Dendritic cell treated with granulocyte-macrophage colony-stimulating factor and Interleukin-4, amounts not matched to agents 40 ng/mL and 50 ng/mL, for 4 days (primary cell): Measurements from ENCODE around the gene MRTFB.

Source experiments
- H3K27ac Mint-ChIP-seq: one replicate; pipeline ENCODE4 v1.8.0; 2022; ENCODE audit warnings: mild to moderate bottlenecking, mixed read lengths
- H3K27me3 Mint-ChIP-seq: one replicate; pipeline ENCODE4 v1.8.0; 2022; ENCODE audit warnings: mild to moderate bottlenecking, mixed read lengths
- H3K36me3 Mint-ChIP-seq: one replicate; pipeline ENCODE4 v1.8.0; 2022; ENCODE audit warnings: low read depth, mixed read lengths
- H3K4me1 Mint-ChIP-seq: one replicate; pipeline ENCODE4 v1.8.0; 2022; ENCODE audit warnings: low read depth, mixed read lengths
- H3K4me3 Mint-ChIP-seq: one replicate; pipeline ENCODE4 v1.8.0; 2022; ENCODE audit warnings: mild to moderate bottlenecking, moderate library complexity, mixed read lengths
- H3K9me3 Mint-ChIP-seq: one replicate; pipeline ENCODE4 v1.8.0; 2022; ENCODE audit warnings: mixed read lengths
- intact Hi-C: fragments of 100-400 bp; cut with micrococcal nuclease; formaldehyde crosslinking; loops from one replicate; pipeline ENCODE4 v1.15.0; 2022

MRTFB gene

DNA sequence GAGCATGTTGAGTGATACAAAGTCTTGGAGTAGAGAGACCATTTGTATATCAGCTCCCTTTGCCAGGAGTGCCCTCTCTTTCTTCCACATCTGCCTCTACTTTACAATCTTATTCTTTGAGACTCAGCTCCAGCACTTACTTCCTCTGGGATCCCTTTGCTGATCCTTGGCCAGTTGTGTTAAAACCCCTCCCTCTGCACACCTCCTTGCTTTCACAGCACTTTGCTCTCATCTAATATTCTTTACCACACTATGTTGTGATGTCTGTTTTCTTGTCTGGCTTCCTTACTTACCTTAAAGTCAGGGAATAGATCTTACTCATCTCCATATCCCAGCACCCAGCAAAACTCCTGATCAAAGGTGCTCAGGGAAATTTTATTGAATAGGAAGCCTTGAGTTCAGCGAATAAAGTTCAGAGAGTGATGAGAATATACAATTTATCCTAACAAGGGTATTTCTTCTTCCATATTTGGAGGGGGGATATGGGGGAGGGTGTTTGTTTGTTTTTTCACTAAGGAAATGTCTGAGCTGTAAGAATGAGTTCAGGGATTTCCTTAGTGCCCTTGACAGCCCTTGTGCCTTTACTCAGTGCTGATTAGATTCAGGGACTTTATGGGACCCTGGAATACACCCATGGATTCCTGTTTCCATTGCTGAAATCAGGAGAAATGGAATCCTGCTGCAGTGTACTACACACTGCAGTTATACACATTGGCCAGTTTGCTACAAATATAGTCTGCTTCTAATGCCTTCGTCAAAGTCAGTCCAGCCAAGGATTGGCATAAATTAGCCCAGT lies 32.0 kb downstream of the MRTFB start:
- no peaks in the 10 kb centered on the region for H3K27me3 Mint-ChIP-seq
- H3K27ac Mint-ChIP-seq = no peak overlapping the region
- H3K4me3 Mint-ChIP-seq = no peak overlapping the region
- no peaks in the 10 kb centered on the region for H3K4me1 Mint-ChIP-seq
- intact Hi-C loops = no loop called here
- no peaks in the 10 kb centered on the region for H3K9me3 Mint-ChIP-seq
- H3K36me3 Mint-ChIP-seq = no peaks in the 10 kb centered on the region

DNA sequence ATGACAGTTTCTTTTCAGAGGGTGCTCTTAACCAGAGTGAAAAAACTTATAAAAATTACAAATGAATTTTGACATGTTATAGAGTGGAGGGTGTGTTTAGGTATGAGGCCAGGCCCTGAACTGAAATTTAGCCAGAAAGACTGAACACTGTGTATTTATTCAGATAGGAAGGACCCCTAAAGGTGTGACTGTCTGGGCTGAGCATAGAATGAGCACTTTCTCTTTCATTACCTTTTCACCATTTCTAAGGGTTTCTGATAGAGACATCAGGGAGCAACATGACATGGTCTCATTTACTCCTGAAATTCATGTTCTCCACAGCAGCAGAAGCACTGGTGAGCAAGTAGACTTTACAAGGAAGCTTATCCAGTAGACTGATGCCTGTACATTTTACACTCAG lies 32.9 kb downstream of the MRTFB start:
- Mint-ChIP-seq H3K27me3 (no peaks in the 10 kb centered on the region), H3K27ac (no peak overlapping the region), H3K36me3 (no peaks in the 10 kb centered on the region), H3K4me1 (no peaks in the 10 kb centered on the region), H3K4me3 (no peak overlapping the region), H3K9me3 (no peaks in the 10 kb centered on the region)
- intact Hi-C loops = no loop called here

DNA sequence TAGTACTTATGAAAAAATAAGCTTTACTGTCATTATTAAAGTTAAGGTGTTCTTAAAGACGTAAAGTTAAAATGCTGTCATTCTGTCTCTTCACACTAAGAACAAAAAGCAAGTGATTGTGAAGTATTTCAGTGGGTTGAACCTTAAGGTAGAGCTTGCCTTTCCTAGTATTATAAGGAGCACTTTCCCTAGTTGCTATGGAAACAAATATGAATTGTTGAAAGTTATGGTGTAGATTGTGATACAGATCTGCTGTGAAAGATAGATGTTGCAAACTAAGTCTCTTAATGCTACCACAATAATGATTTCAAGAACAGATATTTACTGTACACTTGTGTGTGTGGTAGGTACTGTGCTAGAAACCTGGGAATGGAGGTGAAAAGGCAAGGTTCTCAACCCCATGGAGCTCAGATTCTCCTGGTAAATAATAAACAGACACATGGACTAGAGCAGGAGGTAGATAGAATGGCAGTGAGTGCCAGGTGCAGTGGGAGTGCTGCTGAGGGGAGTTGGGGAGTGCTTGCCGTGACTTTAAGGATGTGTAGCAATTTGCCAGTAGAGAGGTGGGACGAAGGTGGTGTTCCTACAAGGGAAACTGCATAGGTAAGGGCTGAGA lies 34.7 kb downstream of the MRTFB start:
- Mint-ChIP-seq H3K36me3 (no peaks in the 10 kb centered on the region), H3K4me1 (peaks cover 5% of the 10 kb centered on the region), H3K4me3 (no peak overlapping the region), H3K9me3 (no peaks in the 10 kb centered on the region), H3K27me3 (no peaks in the 10 kb centered on the region), H3K27ac (no peak overlapping the region)
- intact Hi-C loops = no loop called here

DNA sequence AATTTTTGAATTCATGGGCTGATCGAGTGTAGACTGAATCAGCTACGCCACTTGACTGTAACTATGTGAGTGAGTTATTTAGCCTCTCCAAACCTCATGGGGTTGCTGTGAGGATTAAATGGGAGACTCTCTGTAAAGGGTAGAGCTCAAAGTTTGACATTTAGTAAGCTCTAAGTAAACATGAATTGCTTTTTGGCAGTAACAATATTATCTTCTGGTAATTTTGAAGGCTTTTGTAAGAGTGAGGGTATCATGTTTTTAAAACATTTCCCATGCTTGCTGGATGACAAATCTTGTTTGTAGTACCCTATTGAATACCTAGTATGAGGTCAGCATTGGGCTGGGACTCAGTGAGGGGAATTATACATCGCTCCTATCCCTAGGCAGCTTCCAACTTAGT lies 35.3 kb downstream of the MRTFB start:
- Mint-ChIP-seq H3K9me3 (no peaks in the 10 kb centered on the region), H3K27ac (no peak overlapping the region), H3K27me3 (no peaks in the 10 kb centered on the region), H3K4me1 (peaks cover 9% of the 10 kb centered on the region), H3K4me3 (no peak overlapping the region), H3K36me3 (no peaks in the 10 kb centered on the region)
- intact Hi-C loops = no loop called here

- no peak overlapping the region for H3K4me3 Mint-ChIP-seq
- no peaks in the 10 kb centered on the region for H3K9me3 Mint-ChIP-seq
- H3K36me3 Mint-ChIP-seq = no peaks in the 10 kb centered on the region
- H3K27ac Mint-ChIP-seq = no peak overlapping the region
- no peaks in the 10 kb centered on the region for H3K27me3 Mint-ChIP-seq
- intact Hi-C loops = no loop called here
- H3K4me1 Mint-ChIP-seq = peaks cover 9% of the 10 kb centered on the region
Observed at GRCh38 chr16:14106961-14107360, 35.8 kb downstream of the MRTFB start.

DNA sequence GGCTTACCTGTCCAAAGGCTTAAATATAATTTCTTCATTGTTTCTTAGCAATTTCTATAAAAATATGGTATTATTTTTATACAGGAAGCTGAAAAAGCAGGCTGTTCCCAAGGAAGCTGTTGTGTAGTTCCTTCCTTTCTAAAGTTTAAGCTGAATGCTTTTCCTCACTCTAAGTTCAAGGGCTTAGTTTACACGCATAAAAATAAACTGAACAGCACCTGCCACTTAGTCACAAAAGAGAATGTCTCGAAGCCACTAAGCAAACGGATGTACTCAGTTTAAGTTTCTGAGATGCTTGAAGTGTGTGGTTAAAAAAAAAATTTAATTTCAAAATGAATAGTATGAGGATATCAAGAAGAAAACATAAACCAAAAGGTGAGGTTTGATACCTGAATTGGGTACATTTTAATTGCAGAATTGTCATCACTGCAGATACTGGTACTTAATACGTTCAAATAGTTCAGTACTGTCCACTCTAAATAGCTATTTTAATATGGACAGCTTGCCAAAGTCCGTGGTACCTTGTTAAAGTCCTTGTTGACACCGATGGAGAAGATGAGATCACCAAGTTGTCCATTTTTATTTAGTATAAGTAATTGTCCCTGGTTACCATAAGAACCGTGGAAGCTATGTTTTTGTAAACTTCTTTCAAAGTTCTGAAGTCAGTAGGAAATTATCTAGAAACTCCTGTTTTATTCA lies 38.1 kb downstream of the MRTFB start:
- H3K27ac Mint-ChIP-seq = no peak overlapping the region
- no peaks in the 10 kb centered on the region for H3K36me3 Mint-ChIP-seq
- no peaks in the 10 kb centered on the region for H3K9me3 Mint-ChIP-seq
- intact Hi-C loops = no loop called here
- H3K4me1 Mint-ChIP-seq = peaks cover 9% of the 10 kb centered on the region
- no peak overlapping the region for H3K4me3 Mint-ChIP-seq
- no peaks in the 10 kb centered on the region for H3K27me3 Mint-ChIP-seq

DNA sequence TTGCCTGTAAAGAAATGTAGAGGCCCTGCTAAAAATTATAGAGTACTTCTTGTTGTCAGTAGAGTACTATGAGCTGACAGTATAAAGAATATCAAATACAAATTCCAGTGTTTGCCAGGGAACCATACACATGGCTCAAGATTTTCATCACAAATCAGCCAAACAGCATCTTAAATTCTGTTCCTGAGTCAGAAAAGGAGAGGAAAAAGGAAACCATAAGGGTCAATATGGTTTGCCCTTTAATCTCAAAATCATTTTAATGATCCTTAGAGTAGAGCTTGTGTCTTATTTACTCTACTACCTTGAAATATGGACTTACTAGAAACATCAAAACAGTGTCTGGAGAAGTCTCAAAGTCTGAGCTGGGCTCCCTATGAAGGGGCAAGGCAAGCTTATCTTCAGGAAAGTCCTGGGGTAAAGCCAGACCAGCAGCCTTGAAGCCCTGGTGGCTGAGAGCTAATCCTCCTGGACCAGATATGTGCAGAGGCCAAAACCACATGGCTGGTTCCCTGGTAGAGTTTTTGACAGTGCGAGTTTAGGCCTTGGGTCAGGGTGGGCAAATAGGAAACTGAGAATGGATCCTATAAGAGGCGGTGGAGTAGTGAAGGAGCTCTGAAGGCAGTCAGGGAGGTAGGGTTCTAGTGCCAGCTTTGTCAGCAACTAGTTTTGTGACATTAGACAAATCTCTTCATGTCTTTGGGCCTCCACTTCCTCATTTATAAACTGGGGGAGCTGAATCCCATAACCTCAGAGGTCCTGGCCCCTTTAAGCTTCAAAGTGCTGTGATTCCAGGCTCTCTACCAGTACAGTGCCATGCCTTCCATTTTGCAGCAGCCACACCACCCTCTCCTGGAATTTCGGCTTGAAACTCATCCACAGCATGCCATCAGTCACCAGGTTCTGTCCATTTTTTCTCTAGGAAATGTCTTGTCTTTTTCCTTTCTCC lies 38.9 kb downstream of the MRTFB start:
- Mint-ChIP-seq H3K9me3 (no peaks in the 10 kb centered on the region), H3K27ac (no peak overlapping the region), H3K27me3 (no peaks in the 10 kb centered on the region), H3K4me1 (peaks cover 9% of the 10 kb centered on the region), H3K36me3 (no peaks in the 10 kb centered on the region), H3K4me3 (no peak overlapping the region)
- intact Hi-C loops = no loop called here

GRCh38 chr16:14110728-14111251 lies 39.7 kb downstream of the MRTFB start:
- Mint-ChIP-seq H3K27me3 (no peaks in the 10 kb centered on the region), H3K4me3 (no peak overlapping the region), H3K9me3 (no peaks in the 10 kb centered on the region), H3K27ac (no peak overlapping the region), H3K4me1 (peaks cover 9% of the 10 kb centered on the region), H3K36me3 (no peaks in the 10 kb centered on the region)
- intact Hi-C loops = no loop called here

DNA sequence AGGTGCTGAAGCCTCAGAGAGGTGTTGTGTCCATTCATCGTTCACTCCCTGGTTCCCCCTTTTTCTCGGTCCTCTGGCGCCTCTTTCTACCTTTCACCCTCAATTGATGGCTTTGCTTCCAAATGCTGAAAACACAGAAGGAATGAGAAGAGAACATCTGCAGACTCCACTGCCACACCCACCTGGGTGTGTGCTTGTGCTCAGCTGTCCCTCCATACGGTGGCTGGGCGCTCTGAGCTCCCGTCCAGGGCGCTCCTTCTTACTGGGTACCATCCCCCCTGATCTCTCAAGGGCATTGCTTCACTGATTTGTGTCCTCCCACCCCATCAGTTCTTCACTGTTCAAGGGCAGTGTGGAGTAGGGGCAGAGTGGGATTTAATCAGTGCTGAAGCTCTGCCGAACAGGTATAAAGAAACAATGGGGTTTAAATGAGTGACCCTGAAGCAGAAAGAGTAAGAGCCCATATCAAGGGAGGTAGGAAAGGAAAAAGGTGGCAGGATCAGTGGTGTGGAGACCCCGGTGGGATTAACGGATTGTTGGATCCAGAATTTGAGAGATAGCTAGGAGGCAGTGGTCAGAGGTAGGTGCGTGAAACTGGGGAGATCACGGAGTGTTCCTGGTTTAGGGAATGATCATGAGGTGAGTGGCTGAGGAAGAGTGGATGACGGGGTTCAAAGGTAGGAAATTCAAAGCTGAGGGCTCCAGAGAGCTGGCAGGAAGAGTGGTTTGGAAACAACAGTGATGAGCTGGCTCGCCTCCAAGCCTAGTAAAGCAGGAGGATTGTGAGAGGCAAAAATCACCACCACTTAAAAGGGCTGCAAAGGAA lies 40.8 kb downstream of the MRTFB start:
- Mint-ChIP-seq H3K9me3 (no peaks in the 10 kb centered on the region), H3K27ac (no peak overlapping the region), H3K4me3 (no peak overlapping the region), H3K27me3 (no peaks in the 10 kb centered on the region), H3K36me3 (no peaks in the 10 kb centered on the region), H3K4me1 (peaks cover 9% of the 10 kb centered on the region)
- intact Hi-C loops = no loop called here

- Mint-ChIP-seq H3K9me3 (no peaks in the 10 kb centered on the region), H3K4me3 (no peak overlapping the region), H3K27me3 (no peaks in the 10 kb centered on the region), H3K27ac (no peak overlapping the region), H3K36me3 (no peaks in the 10 kb centered on the region), H3K4me1 (peaks cover 9% of the 10 kb centered on the region)
- intact Hi-C loops = no loop called here
Observed at GRCh38 chr16:14112539-14112856, 41.4 kb downstream of the MRTFB start.

DNA sequence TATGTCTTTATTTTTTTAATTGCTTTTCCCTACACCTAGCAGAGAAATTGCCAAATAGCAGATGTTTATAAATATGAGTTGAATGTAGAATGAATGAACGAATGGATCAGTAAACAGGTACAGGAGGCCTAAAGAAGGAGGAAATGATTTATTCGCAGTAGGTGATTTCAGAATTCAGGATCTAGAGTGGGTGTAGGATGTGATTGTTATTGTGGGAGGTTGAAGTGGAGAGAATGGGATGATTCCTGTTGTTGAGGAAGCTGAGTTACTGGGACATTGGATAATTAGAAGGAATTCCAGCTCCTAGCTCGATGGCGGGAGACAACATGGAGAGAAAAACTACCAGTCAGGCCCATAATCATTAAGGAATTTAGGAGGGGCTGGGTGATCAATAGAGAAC lies 42.2 kb downstream of the MRTFB start:
- H3K27me3 Mint-ChIP-seq = no peaks in the 10 kb centered on the region
- H3K4me3 Mint-ChIP-seq = no peak overlapping the region
- intact Hi-C loops = no loop called here
- H3K36me3 Mint-ChIP-seq = no peaks in the 10 kb centered on the region
- no peak overlapping the region for H3K27ac Mint-ChIP-seq
- H3K9me3 Mint-ChIP-seq = no peaks in the 10 kb centered on the region
- peaks cover 9% of the 10 kb centered on the region for H3K4me1 Mint-ChIP-seq

- H3K27me3 Mint-ChIP-seq = no peaks in the 10 kb centered on the region
- intact Hi-C loops = no loop called here
- H3K9me3 Mint-ChIP-seq = peaks cover 13% of the 10 kb centered on the region
- H3K27ac Mint-ChIP-seq = no peak overlapping the region
- H3K36me3 Mint-ChIP-seq = peaks cover 6% of the 10 kb centered on the region
- peaks cover 10% of the 10 kb centered on the region for H3K4me1 Mint-ChIP-seq
- H3K4me3 Mint-ChIP-seq = no peak overlapping the region
Observed at GRCh38 chr16:14117051-14117450, 45.9 kb downstream of the MRTFB start.

DNA sequence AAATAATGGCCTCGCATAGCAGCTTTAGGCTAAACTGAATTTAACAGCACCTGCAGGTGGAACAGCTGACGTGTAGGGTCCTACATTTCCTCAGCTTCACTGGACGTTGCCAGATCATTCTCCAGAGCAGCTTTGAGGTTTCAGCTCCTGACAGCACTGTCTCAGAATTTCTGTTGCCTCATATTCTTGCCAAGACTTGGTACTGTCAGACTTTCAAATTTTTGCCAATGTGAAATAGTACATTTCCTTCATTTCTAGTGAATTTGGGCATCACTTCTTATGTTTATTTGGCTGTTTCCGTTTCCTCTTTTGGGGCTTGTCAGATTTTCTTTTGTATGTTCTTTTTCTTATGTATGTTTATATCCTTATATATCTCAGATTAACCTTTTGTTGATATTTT lies 48.7 kb downstream of the MRTFB start:
- H3K9me3 Mint-ChIP-seq = peaks cover 13% of the 10 kb centered on the region
- H3K4me3 Mint-ChIP-seq = no peak overlapping the region
- H3K27ac Mint-ChIP-seq = no peak overlapping the region
- H3K27me3 Mint-ChIP-seq = no peaks in the 10 kb centered on the region
- H3K4me1 Mint-ChIP-seq = peaks cover 10% of the 10 kb centered on the region
- H3K36me3 Mint-ChIP-seq = peaks cover 6% of the 10 kb centered on the region
- intact Hi-C loops = no loop called here
